Caco-2 (cell line): ENCODE results near the gene GABPB1. TPM values are rescaled to one million over a fixed set of nuclear protein-coding genes. Genes with fewer than 3 reads are reported as not detected.

ENCODE experiments used
- BruUV-seq: library from RNA; stranded (reverse); fragments of 400-500 nt; replicated peaks from 2 replicates; lab custom pipeline; 2021; lab: Mats Ljungman, UMichigan
- CTCF ChIA-PET: fragments of 300-600 bp; sonication (Branson Sonifier 250); formaldehyde crosslinking; loops from one replicate; lab custom pipeline; 2022; ENCODE audit warnings: antibody characterized with exemption; lab: Charles Lee
- POLR2A ChIA-PET: fragments of 300-600 bp; sonication (Branson Sonifier 250); formaldehyde crosslinking; loops from one replicate; lab custom pipeline; 2022; ENCODE audit warnings: antibody characterized with exemption; lab: Charles Lee
- DNase-seq, 2 experiments: peaks; one replicate each; pipeline versions ENCODE4 v3.0.0 to v3.0.0-alpha.2; 2020 to 2022
- H3K27me3 ChIP-seq: replicated peaks from 2 replicates; pipeline ENCODE4 v1.6.0; 2011; ENCODE audit warnings: low read length; ENCODE audit not compliant: control insufficient read depth, insufficient read depth
- H3K36me3 ChIP-seq: 2 replicates; pipeline ENCODE4 v1.5.1; 2011; ENCODE audit warnings: low read length; ENCODE audit not compliant: control insufficient read depth, insufficient read depth
- H3K4me1 ChIP-seq: fragments of 250-450 bp; sonication (Bioruptor Pico); 2 replicates; pipeline ENCODE4 v1.5.1; 2020; ENCODE audit warnings: mild to moderate bottlenecking
- H3K4me3 ChIP-seq: 2 replicates; pipeline ENCODE4 v1.5.1; 2011; ENCODE audit warnings: low read depth, mild to moderate bottlenecking, control low read depth, low read length
- H3K9me3 ChIP-seq: fragments of 250-450 bp; sonication (Bioruptor Pico); 2 replicates; pipeline ENCODE4 v1.5.1; 2020; ENCODE audit warnings: mild to moderate bottlenecking, moderate library complexity
- H3K27ac Mint-ChIP-seq: one replicate; pipeline ENCODE4 v1.8.0; 2022; ENCODE audit warnings: mixed read lengths; ENCODE audit not compliant: unreplicated experiment
- H3K27me3 Mint-ChIP-seq: one replicate; pipeline ENCODE4 v1.8.0; 2022; ENCODE audit warnings: mixed read lengths; ENCODE audit not compliant: insufficient read depth, unreplicated experiment
- H3K36me3 Mint-ChIP-seq: one replicate; pipeline ENCODE4 v1.8.0; 2022; ENCODE audit warnings: mild to moderate bottlenecking, mixed read lengths; ENCODE audit not compliant: insufficient read depth, unreplicated experiment
- H3K4me1 Mint-ChIP-seq: one replicate; pipeline ENCODE4 v1.8.0; 2022; ENCODE audit warnings: low read depth, mixed read lengths; ENCODE audit not compliant: unreplicated experiment
- H3K4me3 Mint-ChIP-seq: one replicate; pipeline ENCODE4 v1.8.0; 2022; ENCODE audit warnings: mild to moderate bottlenecking, moderate library complexity, mixed read lengths; ENCODE audit not compliant: unreplicated experiment
- H3K9me3 Mint-ChIP-seq: one replicate; pipeline ENCODE4 v1.8.0; 2022; ENCODE audit warnings: mixed read lengths; ENCODE audit not compliant: unreplicated experiment
- intact Hi-C: fragments of 100-400 bp; cut with micrococcal nuclease; formaldehyde crosslinking; loops from one replicate; pipeline ENCODE4 v1.10.0; 2022; ENCODE audit not compliant: unreplicated experiment
- total RNA-seq: library from RNA; stranded (reverse); gene quantifications from 2 replicates; pipeline ENCODE4 v1.2.3, GENCODE V29; 2022
- TF ChIP-seq, protein P1 (sequence below), 2 experiments: fragments of 200-600 bp in 1 of 2; IDR thresholded peaks; 1 replicate in 1 of 2; 2 replicates in 1 of 2; pipeline versions ENCODE4 v1.5.1 to v1.8.0; 2011 to 2022; ENCODE audit warnings: antibody characterized with exemption in 1 of 2, control low read depth in 1 of 2, inconsistent platforms in 1 of 2, low read depth in 1 of 2, low read length in 1 of 2, mild to moderate bottlenecking in 1 of 2, moderate library complexity in 1 of 2; ENCODE audit not compliant: insufficient read depth in 1 of 2, severe bottlenecking in 1 of 2, unreplicated experiment in 1 of 2

The GABPB1 gene
- total RNA-seq, 1 experiment from 2014 or later, result 44.7 TPM

DNA sequence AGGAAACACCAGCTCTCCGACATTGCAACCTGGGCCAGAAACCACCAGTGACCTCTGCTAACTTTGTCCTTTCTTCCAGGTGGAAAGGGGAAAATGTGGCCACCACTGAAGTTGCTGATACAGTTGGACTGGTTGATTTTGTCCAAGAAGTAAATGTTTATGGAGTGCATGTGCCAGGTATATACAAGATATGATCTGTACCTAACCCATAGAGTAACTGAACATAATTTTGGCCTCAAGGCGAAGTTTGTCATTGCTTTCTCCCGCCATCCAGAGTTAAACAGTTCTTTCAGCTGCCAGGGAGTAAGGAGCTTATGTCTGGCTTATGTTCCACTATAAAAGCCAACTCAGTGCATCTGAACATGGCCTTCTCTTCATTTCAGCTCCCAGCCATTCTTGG is 126.1 kb downstream of the GABPB1 start:
- no peak overlapping the region for H3K27ac Mint-ChIP-seq
- TF ChIP-seq, protein P1, sequence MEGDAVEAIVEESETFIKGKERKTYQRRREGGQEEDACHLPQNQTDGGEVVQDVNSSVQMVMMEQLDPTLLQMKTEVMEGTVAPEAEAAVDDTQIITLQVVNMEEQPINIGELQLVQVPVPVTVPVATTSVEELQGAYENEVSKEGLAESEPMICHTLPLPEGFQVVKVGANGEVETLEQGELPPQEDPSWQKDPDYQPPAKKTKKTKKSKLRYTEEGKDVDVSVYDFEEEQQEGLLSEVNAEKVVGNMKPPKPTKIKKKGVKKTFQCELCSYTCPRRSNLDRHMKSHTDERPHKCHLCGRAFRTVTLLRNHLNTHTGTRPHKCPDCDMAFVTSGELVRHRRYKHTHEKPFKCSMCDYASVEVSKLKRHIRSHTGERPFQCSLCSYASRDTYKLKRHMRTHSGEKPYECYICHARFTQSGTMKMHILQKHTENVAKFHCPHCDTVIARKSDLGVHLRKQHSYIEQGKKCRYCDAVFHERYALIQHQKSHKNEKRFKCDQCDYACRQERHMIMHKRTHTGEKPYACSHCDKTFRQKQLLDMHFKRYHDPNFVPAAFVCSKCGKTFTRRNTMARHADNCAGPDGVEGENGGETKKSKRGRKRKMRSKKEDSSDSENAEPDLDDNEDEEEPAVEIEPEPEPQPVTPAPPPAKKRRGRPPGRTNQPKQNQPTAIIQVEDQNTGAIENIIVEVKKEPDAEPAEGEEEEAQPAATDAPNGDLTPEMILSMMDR (IDR thresholded peaks at IDR 0.05; ENCODE audit: insufficient read depth in 1 of 2, low read depth in 1 of 2, low read length in 1 of 2, severe bottlenecking in 1 of 2, unreplicated experiment in 1 of 2), result no peak
- no peaks in the 10 kb centered on the region for H3K4me1 ChIP-seq
- DNase-seq, result no peak
- no peak overlapping the region for H3K4me3 ChIP-seq
- H3K27me3 Mint-ChIP-seq, result no peaks in the 10 kb centered on the region
- no peaks in the 10 kb centered on the region for H3K36me3 Mint-ChIP-seq
- no peaks in the 10 kb centered on the region for H3K9me3 ChIP-seq
- no peaks in the 10 kb centered on the region for H3K27me3 ChIP-seq
- BruUV-seq, result no TSS peak
- intact Hi-C loops, result no loop called here
- H3K36me3 ChIP-seq, result no peaks in the 10 kb centered on the region
- POLR2A ChIA-PET, result no interaction called here
- H3K4me3 Mint-ChIP-seq, result no peak overlapping the region
- CTCF ChIA-PET, result no interaction called here
- H3K9me3 Mint-ChIP-seq, result no peaks in the 10 kb centered on the region
- H3K4me1 Mint-ChIP-seq, result no peaks in the 10 kb centered on the region

DNA sequence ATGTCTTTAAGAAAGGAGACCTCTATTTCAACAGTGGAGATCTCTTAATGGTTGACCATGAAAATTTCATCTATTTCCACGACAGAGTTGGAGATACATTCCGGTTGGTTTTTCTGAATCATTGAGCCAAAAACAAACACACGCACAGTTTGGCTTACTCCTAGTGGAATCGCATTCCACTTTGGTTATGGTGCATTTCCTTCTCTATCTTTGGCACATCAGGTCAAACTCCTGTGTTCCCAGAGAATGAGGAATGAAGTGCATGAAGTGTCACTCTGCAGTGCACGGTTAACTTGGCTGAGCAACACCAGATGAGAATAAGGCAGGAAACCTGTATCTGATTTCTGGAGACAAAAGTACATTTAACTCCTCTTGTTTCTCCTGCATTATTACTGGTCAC is 127.9 kb downstream of the GABPB1 start:
- H3K4me3 ChIP-seq, result no peak overlapping the region
- no peaks in the 10 kb centered on the region for H3K36me3 ChIP-seq
- Mint-ChIP-seq H3K27ac (no peak overlapping the region), H3K4me3 (no peak overlapping the region), H3K36me3 (peaks cover 4% of the 10 kb centered on the region), H3K9me3 (no peaks in the 10 kb centered on the region), H3K27me3 (no peaks in the 10 kb centered on the region), H3K4me1 (no peaks in the 10 kb centered on the region)
- POLR2A ChIA-PET, result no interaction called here
- CTCF ChIA-PET, result no interaction called here
- TF ChIP-seq, protein P1 (IDR thresholded peaks at IDR 0.05; ENCODE audit: insufficient read depth in 1 of 2, low read depth in 1 of 2, low read length in 1 of 2, severe bottlenecking in 1 of 2, unreplicated experiment in 1 of 2), result no peak
- H3K9me3 ChIP-seq, result no peaks in the 10 kb centered on the region
- no peaks in the 10 kb centered on the region for H3K27me3 ChIP-seq
- intact Hi-C loops, result no loop called here
- DNase-seq, result no peak
- H3K4me1 ChIP-seq, result no peaks in the 10 kb centered on the region
- BruUV-seq, result no TSS peak

DNA sequence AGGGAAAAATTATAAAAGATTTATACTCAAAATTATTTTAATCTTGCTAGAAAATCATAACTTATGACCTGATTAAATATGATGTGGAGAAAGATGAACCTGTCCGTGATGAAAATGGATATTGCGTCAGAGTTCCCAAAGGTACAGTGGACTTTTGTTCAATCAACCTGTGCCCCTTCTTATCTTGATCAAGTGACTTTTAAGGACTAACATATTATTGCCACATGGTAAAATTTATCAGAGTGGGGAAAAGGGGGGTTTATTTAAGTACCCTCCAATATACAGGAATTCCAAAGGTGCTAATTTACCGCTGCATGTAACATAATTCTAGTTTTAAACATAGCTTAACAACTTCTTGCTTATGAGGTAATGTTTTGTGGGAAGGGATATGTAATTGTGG is 129.1 kb downstream of the GABPB1 start:
- ChIA-PET CTCF (no interaction called here), POLR2A (no interaction called here)
- H3K4me3 ChIP-seq, result no peak overlapping the region
- Mint-ChIP-seq H3K27ac (no peak overlapping the region), H3K4me1 (no peaks in the 10 kb centered on the region), H3K36me3 (peaks cover 4% of the 10 kb centered on the region), H3K4me3 (no peak overlapping the region), H3K9me3 (no peaks in the 10 kb centered on the region), H3K27me3 (no peaks in the 10 kb centered on the region)
- H3K4me1 ChIP-seq, result no peaks in the 10 kb centered on the region
- DNase-seq, result no peak
- intact Hi-C loops, result no loop called here
- BruUV-seq, result no TSS peak
- TF ChIP-seq, protein P1 (IDR thresholded peaks at IDR 0.05; ENCODE audit: insufficient read depth in 1 of 2, low read depth in 1 of 2, low read length in 1 of 2, severe bottlenecking in 1 of 2, unreplicated experiment in 1 of 2), result no peak
- no peaks in the 10 kb centered on the region for H3K27me3 ChIP-seq
- no peaks in the 10 kb centered on the region for H3K36me3 ChIP-seq
- H3K9me3 ChIP-seq, result no peaks in the 10 kb centered on the region

Other genes starting within 250 kb of the GABPB1 start
- gene ATP8B4, start 236.0 kb downstream of the GABPB1 start, total RNA-seq, result 0.57 and 1.3 TPM in 2 replicates
- gene SLC27A2, start 173.0 kb downstream of the GABPB1 start, total RNA-seq, result 31.2 and 36.1 TPM in 2 replicates
- not detected in 2 replicates for gene HDC, start 89.5 kb downstream of the GABPB1 start, total RNA-seq
- gene USP8, start 69.2 kb upstream of the GABPB1 start, total RNA-seq, result 46.7 and 56.2 TPM in 2 replicates
- gene USP50, start 191.5 kb upstream of the GABPB1 start, total RNA-seq, result 0.57 TPM in 1 of 2 replicates, not detected in the other